Omental fat pad (tissue), 4 donors: ENCODE measurements around the gene PDE1A. TPM values are rescaled to one million over a fixed set of nuclear protein-coding genes. Genes with fewer than 3 reads are reported as not detected.

Source experiments
- ATAC-seq: fragments of 150-250 bp; one replicate; pipeline ENCODE4 v1.9.1; 2016; ENCODE audit warnings: mild to moderate bottlenecking, moderate library complexity; ENCODE audit not compliant: low FRiP score
- DNase-seq: peaks from one replicate; pipeline ENCODE4 v3.0.0-alpha.2; 2019; ENCODE audit warnings: low spot score
- CTCF ChIP-seq, 3 donors: fragments of 450-650 bp; IDR thresholded peaks; one replicate each; pipeline ENCODE4 v1.5.1; 2016 to 2017; ENCODE audit warnings: antibody characterized with exemption in 3 of 3, mild to moderate bottlenecking in 3 of 3, moderate library complexity in 2 of 3
- total RNA-seq, 4 donors: library from RNA; depleted of rRNA; stranded (reverse); fragments of >200 nt; gene quantifications; one replicate each; pipeline ENCODE4 v1.1.0, GENCODE V29; 2016

The PDE1A gene
- total RNA-seq, 4 donors from 2014 or later = 7.9 to 28.2 (median 13.1) TPM

GRCh38 chr2:182372661-182373060, 54.2 kb downstream of the PDE1A start:
- DNase-seq (no peak), ATAC-seq (peak; percentile 86)
- no peak for TF ChIP-seq CTCF (IDR thresholded peaks at IDR 0.05)

GRCh38 chr2:182368996-182369395, 57.8 kb downstream of the PDE1A start:
- ATAC-seq = no peak
- no peak for TF ChIP-seq CTCF (IDR thresholded peaks at IDR 0.05)
- no peak for DNase-seq

- no peak for TF ChIP-seq CTCF (IDR thresholded peaks at IDR 0.05)
- no peak for ATAC-seq
- DNase-seq = no peak
These were observed 58.4 kb downstream of the PDE1A start for GRCh38 chr2:182368446-182368845.

- ATAC-seq (no peak), DNase-seq (no peak)
- no peak for TF ChIP-seq CTCF (IDR thresholded peaks at IDR 0.05)
These were observed 59.4 kb downstream of the PDE1A start for GRCh38 chr2:182367401-182367800.

GRCh38 chr2:182366628-182367027, 60.2 kb downstream of the PDE1A start:
- no peak for TF ChIP-seq CTCF (IDR thresholded peaks at IDR 0.05)
- DNase-seq = no peak

GRCh38 chr2:182365855-182366254, 61.0 kb downstream of the PDE1A start:
- ATAC-seq = no peak
- TF ChIP-seq CTCF (IDR thresholded peaks at IDR 0.05) = no peak
- DNase-seq = no peak

More at GRCh38 chr2:182366628-182367027, 60.2 kb downstream of the PDE1A start:
- ATAC-seq = no peak

- no peak for ATAC-seq
These were observed 65.4 kb downstream of the PDE1A start for GRCh38 chr2:182361477-182361876.

More at GRCh38 chr2:182361477-182361876, 65.4 kb downstream of the PDE1A start:
- no peak for DNase-seq
- TF ChIP-seq CTCF (IDR thresholded peaks at IDR 0.05) = no peak
